Measurements from ENCODE around the gene CEBPB. TPM values are rescaled to one million over a fixed set of nuclear protein-coding genes. Genes with fewer than 3 reads are reported as not detected.
A peak's percentile ranks its signal among the peaks of the same experiment; 100 is the strongest.

The CEBPB gene
- polyA plus RNA-seq (2013, experiment 1 of 2), result 8.9 TPM
- polyA plus RNA-seq (2013, experiment 2 of 2), result 9.2 TPM

GRCh38 chr20:50190251-50191064 is at the start of gene CEBPB:
Gene CEBPB (plus strand): TSS chr20:50190830. CDS start chr20:50191034, 204 bp downstream.
- under 1% methylated on average over 89 of the region's 89 CpGs for WGBS

GRCh38 chr20:50141018-50141675 is 49.5 kb upstream of the CEBPB start:
- no peak overlapping the region for H3K9ac ChIP-seq (ENCODE audit: low read depth, low read length)
- peaks cover 8% of the 10 kb centered on the region; the same call in 1 of the 2 replicates for H3K4me1 ChIP-seq (ENCODE audit: insufficient read depth, low read length)
- no peak overlapping the region for H3K4me3 ChIP-seq (ENCODE audit: low read length)
- WGBS, result 95% methylated on average over 6 of the region's 6 CpGs
- H3K36me3 ChIP-seq (ENCODE audit: insufficient read depth, low read length), result peaks cover 38% of the 10 kb centered on the region
- H3K27me3 ChIP-seq (ENCODE audit: insufficient read depth, low read length), result no peaks in the 10 kb centered on the region
- no peaks in the 10 kb centered on the region for H3K9me3 ChIP-seq (ENCODE audit: insufficient read depth, low read depth, low read length)
- H3K27ac ChIP-seq (ENCODE audit: low read depth, low read length), result no peak overlapping the region

More at GRCh38 chr20:50190251-50191064, at the start of gene CEBPB:
- peak within 1 kb of the TSS; percentile 75 for H3K9ac ChIP-seq (ENCODE audit: low read depth, low read length)
- H3K9me3 ChIP-seq (ENCODE audit: insufficient read depth, low read depth, low read length), result no peaks in the 10 kb centered on the region
- no peaks in the 10 kb centered on the region; the same call in 1 of the 2 replicates for H3K27me3 ChIP-seq (ENCODE audit: insufficient read depth, low read length)
- H3K36me3 ChIP-seq (ENCODE audit: insufficient read depth, low read length), result no peaks in the 10 kb centered on the region
- H3K4me3 ChIP-seq (ENCODE audit: low read length), result peak within 1 kb of the TSS; percentile 68
- peaks cover 31% of the 10 kb centered on the region for H3K4me1 ChIP-seq (ENCODE audit: insufficient read depth, low read length)
- H3K27ac ChIP-seq (ENCODE audit: low read depth, low read length), result peak within 1 kb of the TSS; percentile 81; the same call in 1 of the 2 replicates

DNA sequence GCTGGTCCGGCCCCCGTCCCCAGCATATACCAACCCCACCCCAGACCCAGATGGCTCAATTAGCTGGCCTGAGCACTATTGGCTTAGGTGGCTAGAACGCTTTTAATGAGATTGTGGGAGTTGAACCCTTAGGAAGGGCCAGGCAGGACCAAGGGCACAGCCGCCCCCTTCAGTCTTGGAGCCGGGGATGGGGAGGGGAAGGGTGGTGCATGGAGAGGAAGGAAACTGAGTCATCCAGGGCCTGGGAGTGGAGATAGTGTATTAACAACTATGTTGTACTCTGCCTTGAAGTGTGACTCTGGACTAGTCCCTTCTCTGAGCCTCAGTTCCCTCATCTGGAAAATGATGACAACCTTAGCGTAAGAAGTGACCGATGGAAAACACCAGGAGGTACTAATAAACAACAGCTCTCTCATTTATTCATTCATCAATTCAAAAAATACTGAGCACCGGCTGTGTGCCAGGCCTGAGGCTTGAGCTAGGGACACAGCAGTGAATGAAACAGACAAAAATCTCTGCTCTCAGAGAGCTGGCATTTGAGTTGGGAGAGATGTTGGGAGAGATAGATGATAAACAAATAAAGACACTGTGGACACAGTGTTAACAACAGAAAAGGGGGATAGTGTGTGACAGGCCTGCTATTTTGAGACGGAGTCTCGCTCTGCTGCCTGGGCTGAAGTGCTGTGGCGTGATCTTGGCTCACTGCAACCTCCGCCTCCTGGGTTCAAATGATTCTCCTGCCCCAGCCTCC is 48.6 kb upstream of the CEBPB start:
- 84% methylated on average over 12 of the region's 12 CpGs for WGBS
- Histone ChIP-seq H3K9ac (ENCODE audit: low read depth, low read length) (no peak overlapping the region), H3K4me3 (ENCODE audit: low read length) (no peak overlapping the region), H3K36me3 (ENCODE audit: insufficient read depth, low read length) (peaks cover 36% of the 10 kb centered on the region), H3K9me3 (ENCODE audit: insufficient read depth, low read depth, low read length) (no peaks in the 10 kb centered on the region), H3K4me1 (ENCODE audit: insufficient read depth, low read length) (peaks cover 15% of the 10 kb centered on the region), H3K27me3 (ENCODE audit: insufficient read depth, low read length) (no peaks in the 10 kb centered on the region), H3K27ac (ENCODE audit: low read depth, low read length) (no peak overlapping the region)

GRCh38 chr20:50142812-50143211 is 47.8 kb upstream of the CEBPB start:
- H3K9me3 ChIP-seq (ENCODE audit: insufficient read depth, low read depth, low read length), result no peaks in the 10 kb centered on the region
- H3K4me3 ChIP-seq (ENCODE audit: low read length), result no peak overlapping the region
- peaks cover 20% of the 10 kb centered on the region for H3K4me1 ChIP-seq (ENCODE audit: insufficient read depth, low read length)
- H3K27me3 ChIP-seq (ENCODE audit: insufficient read depth, low read length), result no peaks in the 10 kb centered on the region
- no peak overlapping the region for H3K9ac ChIP-seq (ENCODE audit: low read depth, low read length)
- H3K36me3 ChIP-seq (ENCODE audit: insufficient read depth, low read length), result peaks cover 36% of the 10 kb centered on the region
- H3K27ac ChIP-seq (ENCODE audit: low read depth, low read length), result no peak overlapping the region
- WGBS, result 47% methylated on average over 6 of the region's 6 CpGs

DNA sequence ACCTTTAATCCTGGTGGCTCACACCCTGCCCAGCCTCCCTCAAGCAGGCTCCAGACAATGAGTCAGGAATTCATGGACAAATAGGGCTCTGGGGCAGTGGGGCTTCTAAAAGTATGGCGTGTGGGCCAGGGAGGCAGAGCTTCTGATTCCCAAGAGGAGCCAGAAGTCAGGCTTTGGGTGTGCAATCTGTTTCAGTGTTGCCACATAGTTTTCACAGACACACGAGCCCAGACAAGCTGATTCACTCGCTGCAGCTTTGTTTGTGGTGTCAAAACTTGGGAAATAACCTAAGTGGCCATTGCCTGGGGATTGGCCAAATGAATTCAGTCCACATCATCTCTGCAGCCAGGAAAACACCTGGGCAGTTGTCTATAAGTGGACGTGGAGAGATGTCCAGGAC is 46.3 kb upstream of the CEBPB start:
- H3K36me3 ChIP-seq (ENCODE audit: insufficient read depth, low read length), result peaks cover 39% of the 10 kb centered on the region
- no peak overlapping the region; the same call in 1 of the 2 replicates for H3K27ac ChIP-seq (ENCODE audit: low read depth, low read length)
- no peaks in the 10 kb centered on the region for H3K9me3 ChIP-seq (ENCODE audit: insufficient read depth, low read depth, low read length)
- 88% methylated on average over 4 of the region's 4 CpGs for WGBS
- no peaks in the 10 kb centered on the region for H3K27me3 ChIP-seq (ENCODE audit: insufficient read depth, low read length)
- no peak overlapping the region for H3K4me3 ChIP-seq (ENCODE audit: low read length)
- H3K9ac ChIP-seq (ENCODE audit: low read depth, low read length), result no peak overlapping the region
- peaks cover 16% of the 10 kb centered on the region for H3K4me1 ChIP-seq (ENCODE audit: insufficient read depth, low read length)

GRCh38 chr20:50145566-50145965 is 45.1 kb upstream of the CEBPB start:
- H3K9me3 ChIP-seq (ENCODE audit: insufficient read depth, low read depth, low read length), result no peaks in the 10 kb centered on the region

GRCh38 chr20:50146214-50146613 is 44.4 kb upstream of the CEBPB start:
- Histone ChIP-seq H3K9ac (ENCODE audit: low read depth, low read length) (no peak overlapping the region), H3K4me1 (ENCODE audit: insufficient read depth, low read length) (peaks cover 19% of the 10 kb centered on the region), H3K27ac (ENCODE audit: low read depth, low read length) (no peak overlapping the region), H3K36me3 (ENCODE audit: insufficient read depth, low read length) (peaks cover 29% of the 10 kb centered on the region), H3K4me3 (ENCODE audit: low read length) (no peak overlapping the region), H3K9me3 (ENCODE audit: insufficient read depth, low read depth, low read length) (no peaks in the 10 kb centered on the region), H3K27me3 (ENCODE audit: insufficient read depth, low read length) (no peaks in the 10 kb centered on the region)
- 93% methylated on average over 6 of the region's 6 CpGs for WGBS

More at GRCh38 chr20:50145566-50145965, 45.1 kb upstream of the CEBPB start:
- 93% methylated on average over 5 of the region's 6 CpGs for WGBS
- no peak overlapping the region for H3K4me3 ChIP-seq (ENCODE audit: low read length)
- no peaks in the 10 kb centered on the region for H3K27me3 ChIP-seq (ENCODE audit: insufficient read depth, low read length)
- H3K9ac ChIP-seq (ENCODE audit: low read depth, low read length), result no peak overlapping the region
- peaks cover 16% of the 10 kb centered on the region for H3K4me1 ChIP-seq (ENCODE audit: insufficient read depth, low read length)
- no peak overlapping the region for H3K27ac ChIP-seq (ENCODE audit: low read depth, low read length)
- peaks cover 35% of the 10 kb centered on the region for H3K36me3 ChIP-seq (ENCODE audit: insufficient read depth, low read length)

DNA sequence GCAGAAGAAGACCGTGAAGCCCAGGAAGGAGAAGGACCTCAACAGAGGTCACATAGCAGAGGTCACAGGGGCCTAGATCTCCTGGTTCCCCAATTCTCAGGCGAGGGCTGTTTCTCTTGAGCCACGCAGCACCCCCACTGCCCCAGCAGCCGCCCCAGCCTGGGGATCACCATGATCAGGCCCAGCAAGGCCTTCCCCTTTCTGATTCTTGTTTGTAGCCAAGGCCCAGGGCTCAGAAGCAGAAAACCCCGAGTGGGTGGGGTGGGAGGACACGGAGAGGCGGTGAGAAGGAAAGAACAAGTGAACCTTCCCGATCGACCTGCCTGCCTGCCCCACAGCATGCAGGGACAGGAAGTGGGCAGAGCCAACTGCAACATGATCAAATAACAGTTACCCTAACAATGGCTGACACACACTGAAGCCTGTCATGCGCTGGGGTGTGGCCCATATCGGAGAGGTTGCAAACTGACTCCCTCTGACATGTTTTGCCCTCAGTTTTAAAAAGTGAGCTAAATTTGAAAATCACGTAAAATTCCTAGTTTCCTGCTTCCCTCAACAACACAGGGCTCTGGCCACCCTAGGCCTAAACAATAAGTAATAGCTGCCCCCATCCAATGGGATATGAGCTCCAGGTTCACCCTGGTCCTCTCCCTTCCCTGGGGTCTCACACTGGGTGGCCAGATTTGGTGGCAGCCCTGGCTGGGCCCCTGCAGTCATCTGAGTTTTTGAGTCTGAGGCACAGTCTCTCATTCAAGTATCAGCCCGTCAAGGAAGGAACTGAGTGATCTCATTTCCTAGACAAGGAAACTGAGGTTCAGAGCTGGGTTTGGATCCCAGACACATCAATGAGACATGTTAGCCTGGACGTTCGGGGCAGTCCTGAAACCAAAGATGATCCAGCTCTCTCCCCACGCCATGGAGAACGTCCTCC is 43.6 kb upstream of the CEBPB start:
- Histone ChIP-seq H3K9me3 (ENCODE audit: insufficient read depth, low read depth, low read length) (no peaks in the 10 kb centered on the region), H3K36me3 (ENCODE audit: insufficient read depth, low read length) (peaks cover 21% of the 10 kb centered on the region), H3K4me1 (ENCODE audit: insufficient read depth, low read length) (peaks cover 20% of the 10 kb centered on the region), H3K27me3 (ENCODE audit: insufficient read depth, low read length) (no peaks in the 10 kb centered on the region), H3K4me3 (ENCODE audit: low read length) (no peak overlapping the region), H3K27ac (ENCODE audit: low read depth, low read length) (peak overlapping the region; percentile 56; the same call in 1 of the 2 replicates), H3K9ac (ENCODE audit: low read depth, low read length) (no peak overlapping the region)
- WGBS, result 64% methylated on average over 17 of the region's 17 CpGs

GRCh38 chr20:50149481-50150254 is 41.0 kb upstream of the CEBPB start:
- WGBS, result 94% methylated on average over 16 of the region's 16 CpGs
- Histone ChIP-seq H3K4me1 (ENCODE audit: insufficient read depth, low read length) (peaks cover 22% of the 10 kb centered on the region), H3K9ac (ENCODE audit: low read depth, low read length) (no peak overlapping the region), H3K27ac (ENCODE audit: low read depth, low read length) (no peak overlapping the region), H3K9me3 (ENCODE audit: insufficient read depth, low read depth, low read length) (no peaks in the 10 kb centered on the region), H3K36me3 (ENCODE audit: insufficient read depth, low read length) (peaks cover 9% of the 10 kb centered on the region; the same call in 1 of the 2 replicates), H3K4me3 (ENCODE audit: low read length) (no peak overlapping the region), H3K27me3 (ENCODE audit: insufficient read depth, low read length) (no peaks in the 10 kb centered on the region; the same call in 1 of the 2 replicates)
